Fibroblast of mammary gland (primary cell): ENCODE results near the gene ENOX2.

ENCODE experiments used
- DNase-seq: peaks from one replicate; pipeline ENCODE4 v3.0.0-alpha.2; 2010; ENCODE audit warnings: low read depth
- H3K4me3 ChIP-seq: 2 replicates; pipeline ENCODE4 v1.5.1; 2011; ENCODE audit warnings: low read depth, mild to moderate bottlenecking, low read length, moderate library complexity; ENCODE audit not compliant: control insufficient read depth
- CTCF ChIP-seq: conservative IDR thresholded peaks from 2 replicates; pipeline ENCODE4 v1.5.1; 2011; ENCODE audit warnings: low read depth, low read length, inconsistent platforms; ENCODE audit not compliant: control insufficient read depth, insufficient read depth

Gene ENOX2

GRCh38 chrX:130879869-130880268 lies 23.1 kb downstream of the ENOX2 start:
- no peak overlapping the region for H3K4me3 ChIP-seq
- TF ChIP-seq CTCF, result no peak

DNA sequence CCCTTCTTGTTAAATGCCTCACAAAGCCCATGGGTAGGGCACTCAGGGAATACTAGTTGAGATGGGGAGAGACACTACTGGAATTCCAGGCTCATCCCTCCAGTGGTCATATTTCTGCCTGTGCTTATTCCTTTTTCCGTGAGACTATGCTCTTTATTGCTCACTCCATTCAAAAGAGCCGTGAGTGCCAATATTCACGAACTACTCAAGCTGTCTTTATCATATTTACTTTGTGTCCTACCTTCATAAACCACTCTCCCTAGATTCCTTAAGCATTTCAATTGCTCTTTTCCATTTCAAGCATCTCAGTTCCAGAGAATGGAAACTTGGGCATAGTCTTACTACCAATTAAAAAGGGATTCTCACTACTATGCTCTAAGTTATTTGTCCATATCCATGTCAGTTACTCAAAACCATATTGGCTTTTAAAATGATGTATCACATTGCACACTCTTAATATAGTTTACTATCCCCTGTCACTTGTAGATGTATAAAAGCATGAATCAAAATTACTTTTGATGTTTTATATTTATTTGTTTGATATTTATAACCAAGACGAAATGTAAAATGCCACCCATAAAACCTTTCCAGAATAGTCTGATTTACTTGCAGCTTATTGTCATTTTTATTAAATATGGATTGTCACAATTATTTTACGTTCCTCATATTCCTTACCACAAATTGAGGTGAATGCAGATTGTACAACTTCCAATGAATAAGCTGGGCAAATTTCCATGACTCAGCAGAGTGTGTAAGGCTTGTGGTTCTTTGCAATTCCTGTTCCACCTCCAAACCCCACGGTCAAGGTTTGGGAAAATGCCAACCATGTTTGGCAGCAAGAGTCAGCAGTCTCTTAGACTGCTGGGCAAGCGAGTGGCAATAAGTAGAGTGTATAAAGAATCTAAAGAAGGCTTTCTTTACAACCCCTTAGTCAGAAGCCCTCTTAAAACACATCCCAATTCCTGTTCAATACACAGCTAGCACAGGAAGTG lies 24.4 kb downstream of the ENOX2 start:
- H3K4me3 ChIP-seq, result no peak overlapping the region

More at GRCh38 chrX:130879869-130880268, 23.1 kb downstream of the ENOX2 start:
- DNase-seq, result no peak

GRCh38 chrX:130877892-130878341 lies 25.1 kb downstream of the ENOX2 start:
- no peak for TF ChIP-seq CTCF
- DNase-seq, result peak; percentile 49
- H3K4me3 ChIP-seq, result no peak overlapping the region

More for the DNA sequence above, 24.4 kb downstream of the ENOX2 start:
- TF ChIP-seq CTCF, result no peak
- DNase-seq, result peak; percentile 92

GRCh38 chrX:130876226-130876625 lies 26.8 kb downstream of the ENOX2 start:
- no peak for TF ChIP-seq CTCF
- H3K4me3 ChIP-seq, result no peak overlapping the region
- no peak for DNase-seq

DNA sequence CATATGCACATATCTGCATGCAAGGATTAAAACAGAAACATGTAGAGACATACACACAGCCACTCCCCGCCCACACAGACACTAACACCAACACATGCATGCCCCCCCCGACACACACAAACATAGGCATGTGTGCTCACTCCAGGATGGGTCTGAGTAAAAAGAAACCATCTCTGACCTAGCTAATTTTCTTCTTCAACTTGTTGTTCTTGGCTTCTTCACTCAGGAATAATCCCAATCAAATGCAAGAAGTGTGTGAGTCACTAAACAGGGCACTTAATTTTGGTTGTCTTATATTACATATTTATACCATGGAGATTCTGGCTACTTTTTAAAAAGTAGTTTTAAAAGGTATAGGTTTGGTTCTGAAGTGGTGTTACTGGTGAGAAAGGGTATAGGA lies 28.3 kb downstream of the ENOX2 start:
- TF ChIP-seq CTCF, result no peak
- peak; percentile 66 for DNase-seq
- no peak overlapping the region for H3K4me3 ChIP-seq

DNA sequence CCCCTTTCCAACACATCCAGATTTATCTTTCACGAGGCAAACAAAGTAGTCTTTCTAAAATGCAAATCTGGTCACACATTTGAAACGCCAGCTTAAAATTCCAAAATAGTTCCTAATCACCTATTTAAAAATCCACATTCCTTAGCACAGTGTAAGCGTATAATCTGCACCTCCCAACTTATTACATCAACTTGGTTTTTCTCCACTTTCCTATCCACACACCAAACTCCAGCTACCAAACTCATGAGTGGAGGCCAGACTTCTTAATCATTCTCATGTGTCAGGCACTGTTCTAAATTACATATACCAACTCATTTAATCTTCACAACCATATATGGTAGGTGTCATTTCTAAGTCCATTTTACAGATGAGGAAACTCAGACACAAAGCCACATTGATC lies 33.8 kb downstream of the ENOX2 start:
- no peak overlapping the region for H3K4me3 ChIP-seq
- DNase-seq, result no peak
- TF ChIP-seq CTCF, result no peak
